Measurements from ENCODE around the gene ELF1. TPM values are rescaled to one million over a fixed set of nuclear protein-coding genes. Genes with fewer than 3 reads are reported as not detected.

The ELF1 gene
- total and polyA plus RNA-seq, 2 of the 4 experiments (the other 2 are of a cell fraction), result 25.4 to 27.6 TPM

- H3K36me3 ChIP-seq (ENCODE audit: control insufficient read depth, insufficient read depth, low read length), result 0 out of 2 replicates have a peak, but pooled peaks cover 3% of the 10 kb centered on the region
- in situ Hi-C loops (cut with MboI; ENCODE audit: low sequenced_read_pairs), result no loop called here
- H3K4me1 ChIP-seq (ENCODE audit: control insufficient read depth, insufficient read depth, low read length), result no peaks in the 10 kb centered on the region; the same call in 1 of the 2 replicates
- TF ChIP-seq RAD21 (IDR thresholded peaks at IDR 0.05; ENCODE audit: low read length), result no peak
- no peak for TF ChIP-seq FOS (IDR thresholded peaks at IDR 0.05; ENCODE audit: low read depth, low read length)
- TF ChIP-seq RFX5 (IDR thresholded peaks at IDR 0.05; ENCODE audit: low read depth, low read length), result no peak
- TF ChIP-seq BHLHE40 (IDR thresholded peaks at IDR 0.05; ENCODE audit: low read depth, low read length), result no peak
- no peak for TF ChIP-seq RCOR1 (IDR thresholded peaks at IDR 0.05; ENCODE audit: insufficient replicate concordance, low read length)
- no peak for TF ChIP-seq MAFK (IDR thresholded peaks at IDR 0.05; ENCODE audit: low read depth, low read length)
- no peak for TF ChIP-seq CTCF (conservative IDR thresholded peaks at IDR 0.05; ENCODE audit: low read depth, low read length)
- no peak for TF ChIP-seq MXI1 (IDR thresholded peaks at IDR 0.05; ENCODE audit: borderline replicate concordance, low read depth, low read length)
- TF ChIP-seq MAZ (IDR thresholded peaks at IDR 0.05; ENCODE audit: borderline replicate concordance, low read depth, low read length), result no peak
- no peak for TF ChIP-seq CEBPB (IDR thresholded peaks at IDR 0.05; ENCODE audit: low read depth, low read length)
- TF ChIP-seq ELK1 (IDR thresholded peaks at IDR 0.05; ENCODE audit: borderline replicate concordance, low read depth, low read length), result no peak
- TF ChIP-seq POLR2A (IDR thresholded peaks at IDR 0.05; ENCODE audit: low read depth, low read length), result no peak
- no peak for TF ChIP-seq NFE2L2 (IDR thresholded peaks at IDR 0.05; ENCODE audit: low read depth, low read length)
- peaks cover 17% of the 10 kb centered on the region for H4K20me1 ChIP-seq (ENCODE audit: insufficient read depth, low read length)
- no TSS peak for BruUV-seq (replicated peaks)
- WGBS, 2 experiments (ENCODE audit: extremely low coverage in 2 of 2, insufficient read length in 1 of 2), result 80% methylated on average over 1 of the region's 6 CpGs; no CpG with 5 or more reads in 1 of the 2 experiments
- H3K56ac ChIP-seq (ENCODE audit: extremely low read depth, insufficient read depth, low read length), result no peak overlapping the region
- H3K4me3 ChIP-seq (ENCODE audit: insufficient read depth, low read depth, low read length), result no peak overlapping the region
- no peak overlapping the region for H3K4me2 ChIP-seq (ENCODE audit: low read depth, low read length)
- no peak overlapping the region for H4K8ac ChIP-seq (ENCODE audit: low read depth in 2 of 2, low read length in 2 of 2)
- no peak overlapping the region for H3K4ac ChIP-seq (ENCODE audit: low read depth, low read length)
- DNase-seq (no peak), ATAC-seq (ENCODE audit: low read depth) (no peak)
- H4K91ac ChIP-seq (ENCODE audit: insufficient read depth, low read depth, low read length), result no peak overlapping the region
- no peak overlapping the region for H3K14ac ChIP-seq (replicated peaks; ENCODE audit: low read depth, low read length)
- no peak overlapping the region for H3K27ac ChIP-seq (ENCODE audit: insufficient read depth, low read length)
- H2AK5ac ChIP-seq (ENCODE audit: low read depth, low read length), result no peak overlapping the region
- ChIA-PET CTCF (no interaction called here), POLR2A (ENCODE audit: unreplicated experiment) (no interaction called here)
- no peak overlapping the region for H2BK15ac ChIP-seq (ENCODE audit: low read depth, low read length)
- H2AFZ ChIP-seq (replicated peaks; ENCODE audit: low read length, poor library complexity), result no peak overlapping the region
- H2AK9ac ChIP-seq (replicated peaks; ENCODE audit: low read depth, low read length, poor library complexity), result no peak overlapping the region
- no peak overlapping the region for H2BK120ac ChIP-seq (ENCODE audit: low read depth, low read length)
- peaks cover 30 to 48% of the 10 kb centered on the region in 2 experiments for H3K79me1 ChIP-seq (ENCODE audit: low read depth in 1 of 2, low read length in 2 of 2)
- H3K9me1 ChIP-seq (ENCODE audit: insufficient read depth, low read length), result no peaks in the 10 kb centered on the region
- intact Hi-C loops (cut with micrococcal nuclease), result no loop called here
- dilution Hi-C loops (cut with HindIII; ENCODE audit: low sequenced_read_pairs, unreplicated experiment), result no loop called here
- H3K23ac ChIP-seq (ENCODE audit: low read depth, low read length), result no peak overlapping the region
- H2BK5ac ChIP-seq (ENCODE audit: low read depth, low read length, poor library complexity, severe bottlenecking), result no peak overlapping the region
- no peak overlapping the region for H2BK20ac ChIP-seq (ENCODE audit: low read depth, low read length)
- H3K9me3 ChIP-seq (ENCODE audit: control insufficient read depth, insufficient read depth, low read length), result no peaks in the 10 kb centered on the region
- H3K9ac ChIP-seq (ENCODE audit: low read depth, low read length), result no peak overlapping the region
- H4K5ac ChIP-seq (ENCODE audit: low read depth, low read length), result no peak overlapping the region
- H3K18ac ChIP-seq (ENCODE audit: low read depth, low read length), result no peak overlapping the region
- no peaks in the 10 kb centered on the region for H3K27me3 ChIP-seq (ENCODE audit: control insufficient read depth, insufficient read depth, low read length)
Observed at GRCh38 chr13:41015920-41016319, 3.2 kb downstream of the ELF1 start.
